Activated naive CD4-positive, alpha-beta T cell treated with anti-CD3 and anti-CD28 coated beads, Interleukin-2, amount 50 U/mL, for 16 hours (primary cell): ENCODE data around the gene LOC128125822.
A peak's percentile ranks its signal among the peaks of the same experiment; 100 is the strongest.
"Not testable (repeated sequence)": the region's sequence is repeated elsewhere in the genome, so short reads cannot be mapped to it uniquely, and the experiment has no call there.

ENCODE experiments used
- DNase-seq: peaks from one replicate; pipeline ENCODE4 v3.0.0-alpha.2; 2020

Gene LOC128125822

DNA sequence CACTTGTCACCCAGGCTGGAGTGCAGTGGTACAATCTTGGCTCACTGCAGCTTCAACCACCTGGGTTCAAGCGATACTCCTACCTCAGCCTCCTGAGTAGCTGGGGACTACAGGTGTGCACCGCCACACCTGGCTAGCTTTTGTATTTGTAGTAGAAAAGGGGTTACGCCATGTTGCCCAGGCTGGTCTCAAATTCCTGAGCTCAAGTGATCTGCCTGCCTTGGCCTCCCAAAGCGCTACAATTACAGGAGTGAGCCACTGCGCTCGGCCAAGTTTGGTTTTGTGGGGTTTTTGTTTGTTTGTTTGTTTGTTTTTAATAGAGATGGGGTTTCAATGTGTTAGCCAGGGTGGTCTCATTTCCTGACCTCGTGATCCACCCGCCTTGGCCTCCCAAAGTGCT lies 12.3 kb downstream of the LOC128125822 start:
- DNase-seq = no peak

DNA sequence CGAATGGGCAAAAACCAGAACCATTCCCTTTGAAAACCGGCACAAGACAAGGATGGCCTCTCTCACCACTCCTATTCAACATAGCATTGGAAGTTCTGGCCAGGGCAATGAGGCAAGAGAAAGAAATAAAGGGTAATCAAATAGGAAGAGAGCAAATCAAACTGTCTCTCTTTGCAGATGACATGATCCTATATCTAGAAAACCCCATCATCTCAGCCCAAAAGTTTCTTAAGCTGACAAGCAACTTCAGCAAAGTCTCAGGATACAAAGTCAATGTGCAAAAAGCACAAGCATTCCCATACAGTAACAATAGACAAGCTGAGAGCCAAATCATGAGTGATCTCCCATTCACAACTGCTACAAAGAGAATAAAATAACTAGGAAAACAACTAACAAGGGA lies 13.4 kb downstream of the LOC128125822 start:
- not testable (repeated sequence) for DNase-seq

GRCh38 chr6:63589952-63590411 lies 17.7 kb downstream of the LOC128125822 start:
- DNase-seq = no peak

- DNase-seq = no peak
Measured at GRCh38 chr6:63592886-63593285, 20.6 kb downstream of the LOC128125822 start.

GRCh38 chr6:63597141-63598048 lies 25.1 kb downstream of the LOC128125822 start:
- DNase-seq = no peak

DNA sequence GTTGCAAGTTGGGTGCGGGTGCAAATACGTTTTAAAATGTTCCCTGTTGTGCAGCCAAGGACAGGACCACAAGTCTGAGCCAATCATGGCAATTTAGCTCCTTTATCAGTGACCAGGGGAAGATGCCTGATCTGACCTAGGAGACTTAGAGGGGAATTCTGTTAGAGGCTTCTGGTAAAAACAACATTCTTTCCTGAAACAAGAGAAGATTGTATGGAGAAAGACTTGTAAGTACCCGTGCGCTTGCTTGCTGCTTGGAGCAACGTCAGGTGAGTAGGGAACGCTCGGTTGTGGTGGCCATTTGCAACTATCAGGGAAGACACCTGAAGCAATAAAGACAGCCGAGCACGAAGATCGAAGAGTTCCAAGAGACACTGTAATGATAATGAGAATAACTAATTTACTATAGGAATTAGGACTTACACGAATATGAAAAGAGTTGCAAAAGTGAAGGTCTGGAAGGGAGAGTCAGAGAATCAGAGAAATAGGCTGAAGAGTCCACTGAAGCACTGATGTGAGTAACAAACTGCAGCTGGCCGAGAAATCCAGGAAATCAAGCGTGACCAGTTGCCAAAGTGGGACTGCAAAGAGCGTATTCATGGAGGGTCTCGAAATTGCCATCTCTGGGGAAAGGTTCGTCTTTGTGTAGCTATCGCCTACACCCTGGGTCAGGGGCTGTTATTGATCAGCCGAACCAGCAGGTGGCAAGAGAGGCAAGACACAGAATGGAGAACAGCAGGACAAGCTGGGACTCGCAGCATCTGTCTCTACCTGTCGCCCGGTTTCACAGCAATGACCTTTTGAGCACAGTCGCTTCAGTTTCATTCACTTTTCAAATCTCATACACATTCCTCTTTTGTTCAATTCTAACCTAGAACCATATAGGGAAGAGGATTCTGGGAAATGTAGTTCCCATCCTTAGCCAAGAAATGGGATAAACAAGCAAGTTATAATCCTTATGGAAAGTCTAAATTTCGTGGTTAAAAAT lies 26.1 kb downstream of the LOC128125822 start:
- DNase-seq = peak; percentile 74

GRCh38 chr6:63599243-63599642 lies 27.0 kb downstream of the LOC128125822 start:
- no peak for DNase-seq

DNA sequence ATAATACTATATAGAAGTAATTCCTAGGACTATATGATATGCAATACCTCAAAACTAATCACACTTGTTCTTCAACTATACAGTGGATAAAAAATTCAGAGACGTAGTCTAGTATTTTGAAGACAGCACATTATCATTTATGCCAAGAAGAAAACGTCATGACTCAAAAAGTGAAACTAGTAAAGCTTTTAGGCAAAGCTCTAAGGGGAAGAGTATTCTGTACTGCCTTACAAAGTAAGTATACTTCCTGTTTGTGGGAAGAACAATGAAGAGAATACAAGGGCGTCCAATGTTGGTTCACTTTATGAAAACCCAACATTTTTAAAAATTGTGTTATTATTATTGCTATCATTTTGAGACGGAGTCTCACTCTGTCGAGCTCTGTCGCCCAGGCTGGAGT lies 27.9 kb downstream of the LOC128125822 start:
- no peak for DNase-seq

DNA sequence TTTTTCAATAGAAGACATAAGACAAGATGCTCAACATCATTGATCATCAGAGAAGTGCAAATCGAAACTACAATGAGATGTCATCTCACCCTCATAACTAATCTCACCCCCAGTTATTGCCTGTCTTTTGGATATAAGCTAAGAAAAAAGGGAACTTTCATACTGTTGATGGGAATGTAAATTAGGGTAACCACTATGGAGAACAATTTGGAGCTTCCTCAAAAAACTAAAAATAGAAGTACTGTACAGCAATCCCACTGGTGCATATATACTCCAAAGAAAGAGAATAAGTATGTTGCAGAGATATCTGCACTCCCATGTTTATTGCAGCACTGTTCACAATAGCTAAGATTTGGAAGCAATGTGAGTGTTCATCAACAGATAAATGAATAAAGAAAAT lies 37.0 kb downstream of the LOC128125822 start:
- DNase-seq = no peak

GRCh38 chr6:63610944-63611343 lies 38.7 kb downstream of the LOC128125822 start:
- no peak for DNase-seq

DNA sequence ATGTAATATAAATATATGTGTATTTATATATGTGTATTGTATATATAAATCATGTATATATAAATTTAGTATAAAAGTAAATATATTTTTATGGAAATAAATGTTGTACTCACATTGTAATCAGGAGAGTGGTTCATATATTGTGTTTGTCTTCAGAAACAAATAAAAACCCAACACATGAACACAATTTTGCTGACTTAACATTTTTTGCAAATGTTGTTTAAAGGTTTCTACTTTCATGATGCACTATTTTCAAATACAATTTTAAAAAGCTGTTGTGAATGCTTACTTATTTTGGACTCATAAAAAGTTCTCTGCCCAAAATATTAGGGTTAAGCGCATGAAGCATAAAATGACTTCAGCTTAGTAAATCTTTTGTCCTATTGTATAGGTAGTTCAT lies 39.3 kb downstream of the LOC128125822 start:
- no peak for DNase-seq

GRCh38 chr6:63615590-63615989 lies 43.3 kb downstream of the LOC128125822 start:
- no peak for DNase-seq
